Measurements from ENCODE around the gene CFAP77. TPM values are rescaled to one million over a fixed set of nuclear protein-coding genes. Genes with fewer than 3 reads are reported as not detected.

Gene CFAP77
- total RNA-seq, 4 donors from 2014 or later, result not detected

DNA sequence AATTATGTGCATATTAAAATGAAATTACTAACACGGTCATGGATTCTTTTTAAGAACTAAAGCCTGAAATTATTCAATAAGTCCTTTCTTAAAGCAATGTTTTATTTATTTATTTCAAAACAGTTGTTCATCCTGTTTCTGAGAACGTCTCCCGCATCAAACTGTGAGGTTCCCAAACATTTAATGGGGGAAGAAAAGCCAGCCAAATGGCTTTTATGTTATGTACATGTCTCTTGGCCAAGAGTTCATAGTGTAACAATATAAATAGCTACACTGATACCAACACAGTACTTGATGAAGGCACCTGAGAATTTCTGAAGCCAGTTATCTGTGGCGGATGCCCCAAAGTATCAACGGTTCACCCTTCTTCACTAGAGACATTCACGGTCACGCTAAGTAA is 19.0 kb upstream of the CFAP77 start:
- intact Hi-C loops (cut with DNase I; ENCODE audit: low total_unique reads), result no loop called here
- H3K27ac ChIP-seq, result no peak overlapping the region
- H3K36me3 ChIP-seq, result peaks cover 0 to 76% (median 36%) of the 10 kb centered on the region in 4 donors
- in situ Hi-C loops (cut with MboI; ENCODE audit: low pct_ligation_motif_present in 1 of 4, low pct_unique_long_range_greater_than_20kb in 1 of 4, low sequenced_read_pairs in 3 of 4), result no loop called here
- H3K9me3 ChIP-seq, result no peaks in the 10 kb centered on the region
- no peaks in the 10 kb centered on the region for H3K27me3 ChIP-seq
- no peak overlapping the region for H3K4me3 ChIP-seq
- H3K4me1 ChIP-seq, result no peaks in the 10 kb centered on the region
- no peak for DNase-seq
- WGBS, 2 donors (ENCODE audit: low coverage in 1 of 2), result 85 to 88% methylated on average over 7 of the region's 7 CpGs
- no peak for TF ChIP-seq POLR2A (IDR thresholded peaks at IDR 0.05)
- TF ChIP-seq, protein P1, sequence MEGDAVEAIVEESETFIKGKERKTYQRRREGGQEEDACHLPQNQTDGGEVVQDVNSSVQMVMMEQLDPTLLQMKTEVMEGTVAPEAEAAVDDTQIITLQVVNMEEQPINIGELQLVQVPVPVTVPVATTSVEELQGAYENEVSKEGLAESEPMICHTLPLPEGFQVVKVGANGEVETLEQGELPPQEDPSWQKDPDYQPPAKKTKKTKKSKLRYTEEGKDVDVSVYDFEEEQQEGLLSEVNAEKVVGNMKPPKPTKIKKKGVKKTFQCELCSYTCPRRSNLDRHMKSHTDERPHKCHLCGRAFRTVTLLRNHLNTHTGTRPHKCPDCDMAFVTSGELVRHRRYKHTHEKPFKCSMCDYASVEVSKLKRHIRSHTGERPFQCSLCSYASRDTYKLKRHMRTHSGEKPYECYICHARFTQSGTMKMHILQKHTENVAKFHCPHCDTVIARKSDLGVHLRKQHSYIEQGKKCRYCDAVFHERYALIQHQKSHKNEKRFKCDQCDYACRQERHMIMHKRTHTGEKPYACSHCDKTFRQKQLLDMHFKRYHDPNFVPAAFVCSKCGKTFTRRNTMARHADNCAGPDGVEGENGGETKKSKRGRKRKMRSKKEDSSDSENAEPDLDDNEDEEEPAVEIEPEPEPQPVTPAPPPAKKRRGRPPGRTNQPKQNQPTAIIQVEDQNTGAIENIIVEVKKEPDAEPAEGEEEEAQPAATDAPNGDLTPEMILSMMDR (IDR thresholded peaks at IDR 0.05), result no peak
- TF ChIP-seq POLR2AphosphoS5 (IDR thresholded peaks at IDR 0.05), result no peak
- TF ChIP-seq EP300 (IDR thresholded peaks at IDR 0.05; ENCODE audit: low read depth), result no peak

DNA sequence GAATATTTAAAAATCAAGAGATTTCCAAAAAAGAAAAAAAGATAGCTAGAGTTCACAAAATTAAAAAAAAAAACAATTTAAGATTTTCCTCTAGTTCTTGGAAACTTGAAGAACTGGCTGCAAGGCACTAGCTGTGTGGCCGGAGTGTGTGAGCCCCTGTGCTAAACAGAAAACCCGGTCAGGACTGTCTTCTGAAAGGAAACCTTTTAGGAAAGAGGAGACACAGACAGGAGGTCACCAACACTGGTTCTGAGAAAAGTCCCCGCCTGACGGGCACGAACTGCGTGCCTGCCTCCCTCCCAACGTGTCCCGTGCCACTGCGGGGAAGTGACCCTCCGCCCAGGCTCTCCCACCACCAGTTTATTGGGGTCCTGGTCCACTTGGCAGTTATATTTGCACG is 18.6 kb upstream of the CFAP77 start:
- no peak for DNase-seq
- in situ Hi-C loops (cut with MboI; ENCODE audit: low pct_ligation_motif_present in 1 of 4, low pct_unique_long_range_greater_than_20kb in 1 of 4, low sequenced_read_pairs in 3 of 4) (no loop called here), intact Hi-C loops (cut with DNase I; ENCODE audit: low total_unique reads) (no loop called here)
- H3K27me3 ChIP-seq, result no peaks in the 10 kb centered on the region
- 88% methylated on average over 11 of the region's 11 CpGs; no CpG with 5 or more reads in 1 of the 2 donors for WGBS, 2 donors (ENCODE audit: low coverage in 1 of 2)
- TF ChIP-seq, protein P1 (IDR thresholded peaks at IDR 0.05), result no peak
- TF ChIP-seq POLR2AphosphoS5 (IDR thresholded peaks at IDR 0.05) (no peak), POLR2A (IDR thresholded peaks at IDR 0.05) (no peak), EP300 (IDR thresholded peaks at IDR 0.05; ENCODE audit: low read depth) (no peak)
- no peaks in the 10 kb centered on the region for H3K4me1 ChIP-seq
- H3K4me3 ChIP-seq, result no peak overlapping the region
- no peaks in the 10 kb centered on the region for H3K9me3 ChIP-seq
- H3K36me3 ChIP-seq, result peaks cover 0 to 79% (median 37%) of the 10 kb centered on the region in 4 donors
- H3K27ac ChIP-seq, result no peak overlapping the region

DNA sequence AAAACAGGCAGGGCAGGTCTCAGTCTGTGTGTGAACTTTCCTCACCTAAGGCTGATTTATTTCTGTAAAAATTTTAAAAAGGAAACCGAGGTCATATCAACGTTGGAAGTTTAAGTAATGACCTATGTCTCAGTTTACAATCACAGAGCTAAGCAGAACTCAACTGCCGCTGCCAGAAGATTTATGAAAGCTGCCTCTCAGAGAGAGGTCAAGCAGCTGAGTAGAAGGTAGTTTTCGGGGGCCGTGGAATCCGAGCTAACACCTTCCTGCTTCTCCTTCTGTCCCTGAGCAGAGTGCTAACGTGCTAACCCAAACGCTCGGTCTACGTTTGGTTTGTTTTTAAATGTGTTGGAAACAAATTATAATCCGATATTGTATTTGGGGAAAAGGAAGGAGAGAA is 14.5 kb upstream of the CFAP77 start:
- no peak for DNase-seq
- in situ Hi-C loops (cut with MboI; ENCODE audit: low pct_ligation_motif_present in 1 of 4, low pct_unique_long_range_greater_than_20kb in 1 of 4, low sequenced_read_pairs in 3 of 4), result no loop called here
- intact Hi-C loops (cut with DNase I; ENCODE audit: low total_unique reads), result no loop called here
- Histone ChIP-seq H3K36me3 (peaks cover 0 to 76% (median 37%) of the 10 kb centered on the region in 4 donors), H3K27ac (no peak overlapping the region), H3K4me1 (no peaks in the 10 kb centered on the region), H3K9me3 (no peaks in the 10 kb centered on the region), H3K4me3 (no peak overlapping the region), H3K27me3 (no peaks in the 10 kb centered on the region)
- TF ChIP-seq, protein P1 (IDR thresholded peaks at IDR 0.05), result no peak
- TF ChIP-seq EP300 (IDR thresholded peaks at IDR 0.05; ENCODE audit: low read depth) (no peak), POLR2A (IDR thresholded peaks at IDR 0.05) (no peak), POLR2AphosphoS5 (IDR thresholded peaks at IDR 0.05) (no peak)
- WGBS, 2 donors (ENCODE audit: low coverage in 1 of 2), result 82% methylated on average over 11 of the region's 11 CpGs

DNA sequence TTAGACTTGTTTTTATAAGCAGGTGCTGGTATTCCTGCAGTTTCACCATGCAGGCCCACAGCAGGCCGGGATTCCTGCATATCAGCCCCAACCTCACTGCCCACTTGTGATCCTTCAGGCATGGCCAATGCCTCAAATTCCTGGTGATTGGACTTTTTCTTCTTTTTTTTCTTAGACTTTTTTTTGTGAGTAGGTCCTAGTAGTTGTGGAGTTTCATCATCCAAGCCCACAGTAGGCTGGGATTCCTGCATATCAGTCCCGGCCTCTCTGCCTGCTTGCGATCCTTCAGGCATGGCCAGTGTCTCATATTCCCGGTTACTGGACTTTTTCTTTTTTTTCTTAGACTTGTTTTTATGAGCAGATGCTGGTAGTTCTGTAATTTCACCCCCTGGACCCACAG is 8.2 kb upstream of the CFAP77 start:
- H3K36me3 ChIP-seq, result peaks cover 0 to 32% (median 14%) of the 10 kb centered on the region in 4 donors
- H3K4me3 ChIP-seq, result no peak overlapping the region
- WGBS, 2 donors (ENCODE audit: low coverage in 1 of 2), result 89 to 100% methylated on average over 3 to 4 of the region's 4 CpGs
- no peak for DNase-seq
- H3K4me1 ChIP-seq, result peaks cover 6 to 21% (median 8%) of the 10 kb centered on the region in 4 donors
- H3K9me3 ChIP-seq, result no peaks in the 10 kb centered on the region
- TF ChIP-seq EP300 (IDR thresholded peaks at IDR 0.05; ENCODE audit: low read depth), result no peak
- TF ChIP-seq, protein P1 (IDR thresholded peaks at IDR 0.05), result no peak
- TF ChIP-seq POLR2A (IDR thresholded peaks at IDR 0.05), result no peak
- no peak for TF ChIP-seq POLR2AphosphoS5 (IDR thresholded peaks at IDR 0.05)
- H3K27ac ChIP-seq, result no peak overlapping the region
- in situ Hi-C loops (cut with MboI; ENCODE audit: low pct_ligation_motif_present in 1 of 4, low pct_unique_long_range_greater_than_20kb in 1 of 4, low sequenced_read_pairs in 3 of 4) (loop anchor here in 2 of 4 donors (25.0 kb wide), 1 partner anchor 410 kb away; no protein-coding TSS in a partner anchor), intact Hi-C loops (cut with DNase I; ENCODE audit: low total_unique reads) (no loop called here)
- H3K27me3 ChIP-seq, result no peaks in the 10 kb centered on the region

All from transverse colon (tissue), 4 donors.